H1 (cell line): Measurements from ENCODE around the gene C1RL. TPM values are rescaled to one million over a fixed set of nuclear protein-coding genes. Genes with fewer than 3 reads are reported as not detected.

ENCODE experiments used
- CTCF ChIA-PET: fragments of 300-600 bp; sonication (Branson Sonifier 250); formaldehyde crosslinking; loops from one replicate; lab custom pipeline; 2021; ENCODE audit not compliant: partially characterized antibody; lab: Charles Lee
- POLR2A ChIA-PET: fragments of 300-600 bp; sonication (Branson Sonifier 250); formaldehyde crosslinking; loops from one replicate; lab custom pipeline; 2021; ENCODE audit warnings: inconsistent platforms; ENCODE audit not compliant: partially characterized antibody; lab: Charles Lee
- DNase-seq, 2 experiments: peaks; one replicate each; pipeline versions ENCODE4 v3.0.0 to v3.0.0-alpha.2; 2010 to 2022; ENCODE audit warnings: low spot score in 2 of 2, low read depth in 1 of 2, mixed read lengths in 1 of 2
- FAIRE-seq: peaks from 2 replicates; lab custom pipeline; 2011; peaks lifted over from hg19 to GRCh38; lab: Jason Lieb, UNC
- H2AFZ ChIP-seq: 2 replicates; pipeline ENCODE4 v1.8.1; 2012; ENCODE audit warnings: low read length, inconsistent platforms
- H2AK5ac ChIP-seq: 2 replicates; pipeline ENCODE4 v1.6.1; 2013; ENCODE audit warnings: low read depth, low read length
- H2BK120ac ChIP-seq: replicated peaks from 2 replicates; pipeline ENCODE3; 2013; ENCODE audit warnings: low read depth, low read length, inconsistent platforms
- H2BK12ac ChIP-seq: 2 replicates; pipeline ENCODE4 v1.6.1; 2013; ENCODE audit warnings: low read depth, low read length
- H2BK15ac ChIP-seq: 2 replicates; pipeline ENCODE4 v1.6.1; 2013; ENCODE audit warnings: low read length
- H2BK20ac ChIP-seq: 2 replicates; pipeline ENCODE4 v1.6.1; 2013; ENCODE audit warnings: low read length
- H2BK5ac ChIP-seq: 2 replicates; pipeline ENCODE4 v1.6.1; 2013; ENCODE audit warnings: low read depth, low read length
- H3K14ac ChIP-seq: 2 replicates; pipeline ENCODE4 v1.6.1; 2013; ENCODE audit warnings: inconsistent platforms; ENCODE audit not compliant: insufficient read length
- H3K18ac ChIP-seq: 2 replicates; pipeline ENCODE4 v1.6.1; 2013; ENCODE audit warnings: low read length; ENCODE audit errors: extremely low read depth
- H3K23ac ChIP-seq: 2 replicates; pipeline ENCODE4 v1.6.1; 2013; ENCODE audit warnings: inconsistent platforms; ENCODE audit not compliant: insufficient read length
- H3K23me2 ChIP-seq: 2 replicates; pipeline ENCODE4 v1.6.1; 2013; ENCODE audit warnings: low read depth, low read length
- H3K27ac ChIP-seq: 2 replicates; pipeline ENCODE4 v1.6.1; 2011; ENCODE audit warnings: low read depth, low read length, inconsistent platforms
- H3K27me3 ChIP-seq, 4 experiments: replicated peaks in 1 of 4; 1 replicate in 1 of 4; 2 replicates in 3 of 4; pipeline versions ENCODE4 v1.6.1 to v1.8.1; 2011 to 2013; ENCODE audit warnings: low read length in 3 of 4, mild to moderate bottlenecking in 3 of 4, inconsistent platforms in 2 of 4, mixed read lengths in 2 of 4, moderate library complexity in 1 of 4; ENCODE audit not compliant: control insufficient read depth in 3 of 4, insufficient read depth in 3 of 4; ENCODE audit errors: extremely low read depth in 1 of 4
- H3K36me3 ChIP-seq, 4 experiments: 2 replicates each; pipeline versions ENCODE4 v1.6.1 to v1.8.1; 2011 to 2013; ENCODE audit warnings: mild to moderate bottlenecking in 4 of 4, low read length in 3 of 4, moderate library complexity in 2 of 4, control low read depth in 1 of 4, inconsistent platforms in 1 of 4; ENCODE audit not compliant: insufficient read depth in 4 of 4, control insufficient read depth in 2 of 4
- H3K4ac ChIP-seq: replicated peaks from 2 replicates; pipeline ENCODE3; 2013; ENCODE audit warnings: low read length, low read depth, mixed read lengths, inconsistent platforms; ENCODE audit not compliant: insufficient read length
- H3K4me1 ChIP-seq, 4 experiments: replicated peaks in 1 of 4; 1 replicate in 1 of 4; 2 replicates in 3 of 4; pipeline versions ENCODE4 v1.6.1 to v1.8.1; 2011 to 2013; ENCODE audit warnings: low read length in 3 of 4, inconsistent platforms in 2 of 4, mixed read lengths in 1 of 4; ENCODE audit not compliant: insufficient read depth in 4 of 4, control insufficient read depth in 3 of 4
- H3K4me2 ChIP-seq, 2 experiments: 2 replicates each; pipeline versions ENCODE4 v1.6.1 to v1.8.1; 2011 to 2013; ENCODE audit warnings: low read depth in 2 of 2, low read length in 2 of 2, control low read depth in 1 of 2, inconsistent platforms in 1 of 2, mild to moderate bottlenecking in 1 of 2; ENCODE audit not compliant: insufficient read depth in 1 of 2
- H3K4me3 ChIP-seq, 4 experiments: fragments of 200-600, 300-600 bp in 1 of 4; sonication (generic), shearing (Covaris generic), sonication (Bioruptor Twin) in 1 of 4; 2 replicates each; pipeline versions ENCODE4 v1.5.1 to v1.8.1; 2011 to 2016; ENCODE audit warnings: low read length in 4 of 4, low read depth in 3 of 4, control low read depth in 2 of 4, inconsistent platforms in 2 of 4, mild to moderate bottlenecking in 2 of 4, mixed read lengths in 1 of 4, moderate library complexity in 1 of 4; ENCODE audit not compliant: insufficient read depth in 2 of 4; ENCODE audit errors: extremely low read depth in 1 of 4
- H3K56ac ChIP-seq: replicated peaks from 2 replicates; pipeline ENCODE3; 2013; ENCODE audit warnings: low read depth, mild to moderate bottlenecking, mixed read lengths, low read length, inconsistent platforms; ENCODE audit not compliant: insufficient read length
- H3K79me1 ChIP-seq: 2 replicates; pipeline ENCODE4 v1.6.1; 2013; ENCODE audit warnings: low read depth, low read length, control low read depth
- H3K79me2 ChIP-seq, 2 experiments: 2 replicates each; pipeline versions ENCODE4 v1.6.1 to v1.8.1; 2012 to 2013; ENCODE audit warnings: low read length in 2 of 2, mild to moderate bottlenecking in 2 of 2, inconsistent platforms in 1 of 2; ENCODE audit not compliant: insufficient read depth in 2 of 2, control insufficient read depth in 1 of 2
- H3K9ac ChIP-seq, 4 experiments: replicated peaks in 1 of 4; 1 replicate in 1 of 4; 2 replicates in 3 of 4; pipeline versions ENCODE4 v1.6.1 to v1.8.1; 2011 to 2013; ENCODE audit warnings: low read depth in 3 of 4, low read length in 3 of 4, control low read depth in 2 of 4, mild to moderate bottlenecking in 2 of 4, moderate library complexity in 2 of 4, inconsistent platforms in 1 of 4; ENCODE audit errors: extremely low read depth in 1 of 4
- H3K9me3 ChIP-seq, 2 experiments: 2 replicates each; pipeline versions ENCODE4 v1.6.1 to v1.8.1; 2012 to 2013; ENCODE audit warnings: mild to moderate bottlenecking in 2 of 2, moderate library complexity in 2 of 2, control low read depth in 1 of 2, inconsistent platforms in 1 of 2, low read depth in 1 of 2, low read length in 1 of 2, mixed read lengths in 1 of 2; ENCODE audit not compliant: insufficient read depth in 2 of 2
- H4K20me1 ChIP-seq, 2 experiments: replicated peaks in 1 of 2; 2 replicates each; pipeline versions ENCODE3 to v1.8.1; 2011 to 2013; ENCODE audit warnings: inconsistent platforms in 2 of 2, low read length in 2 of 2, mild to moderate bottlenecking in 1 of 2; ENCODE audit not compliant: insufficient read depth in 2 of 2, control insufficient read depth in 1 of 2
- H4K5ac ChIP-seq: 2 replicates; pipeline ENCODE4 v1.6.1; 2013; ENCODE audit warnings: low read length, low read depth, mixed read lengths, inconsistent platforms; ENCODE audit not compliant: insufficient read length
- H4K8ac ChIP-seq: 2 replicates; pipeline ENCODE4 v1.8.0; 2013; ENCODE audit warnings: mild to moderate bottlenecking, moderate library complexity, low read length, inconsistent platforms; ENCODE audit not compliant: insufficient read depth; ENCODE audit errors: extremely low read depth
- H4K91ac ChIP-seq: replicated peaks from 2 replicates; pipeline ENCODE3; 2013; ENCODE audit warnings: low read length, mixed read lengths, inconsistent platforms; ENCODE audit not compliant: insufficient read length
- BACH1 ChIP-seq: IDR thresholded peaks from 2 replicates; pipeline ENCODE4 v1.6.1; 2012; ENCODE audit warnings: low read length, improper control_type of control experiment
- RBBP5 ChIP-seq: IDR thresholded peaks from 2 replicates; pipeline ENCODE4 v1.7.1; 2012; ENCODE audit warnings: low read depth, mild to moderate bottlenecking, inconsistent platforms, low read length, moderate library complexity, borderline replicate concordance
- SAP30 ChIP-seq: fragments of 300-600 bp; sonication (generic); IDR thresholded peaks from 2 replicates; pipeline ENCODE4 v1.7.1; 2012; ENCODE audit warnings: low read length, moderate library complexity, mild to moderate bottlenecking, inconsistent platforms; ENCODE audit not compliant: insufficient read depth, insufficient replicate concordance
- SIN3A ChIP-seq, 2 experiments: IDR thresholded peaks in 1 of 2; conservative IDR thresholded peaks in 1 of 2; 2 replicates each; pipeline ENCODE4 v1.6.1; 2011 to 2012; ENCODE audit warnings: low read length in 2 of 2, improper control_type of control experiment in 1 of 2, low read depth in 1 of 2, mild to moderate bottlenecking in 1 of 2
- TCF12 ChIP-seq: IDR thresholded peaks from 2 replicates; pipeline ENCODE4 v1.6.1; 2011; ENCODE audit warnings: low read depth, mild to moderate bottlenecking, low read length
- WGBS, 2 experiments: shearing (Covaris generic) in 1 of 2; methylation state at CpG; one replicate each; pipeline versions ENCODE4 v1.1.6 to v1.1.7; 2013 to 2015; ENCODE audit warnings: low lambda C conversion rate in 2 of 2, mixed read lengths in 2 of 2, inconsistent platforms in 1 of 2, low coverage in 1 of 2, missing lambda C conversion rate in 1 of 2; ENCODE audit not compliant: insufficient replicate concordance in 2 of 2, insufficient coverage in 1 of 2, insufficient read length in 1 of 2; ENCODE audit errors: extremely low coverage in 1 of 2, missing lambda C conversion rate in 1 of 2; 5-methylcytosine and 5-hydroxymethylcytosine counted together
- polyA plus RNA-seq, 7 experiments: library from polyadenylated mRNA; depleted of rRNA in 3 of 7; stranded (reverse) in 5 of 7; unstranded in 2 of 7; fragments of >200 nt in 5 of 7; fragments of 200-250 nt in 2 of 7; gene quantifications; 1 replicate in 5 of 7; 2 replicates in 1 of 7; 4 replicates in 1 of 7; pipeline versions ENCODE4 v1.2.1 to v1.2.3, GENCODE V29; 2011 to 2013; ENCODE audit warnings: missing spikeins in 2 of 7, mixed read lengths in 2 of 7
- total RNA-seq: library from RNA; stranded (reverse); fragmentation: NEBNext Ultra II Directional; extraction: Animal tissue kit (Norgen Biotek cat#: 25700); gene quantifications from 2 replicates; pipeline ENCODE4 v1.2.1, GENCODE V29; 2021

Gene C1RL
- total and polyA plus RNA-seq, 2 of the 8 experiments (the other 6 are each of a cell fraction or from before 2014, with no cell fraction given): 11.4 to 15.5 TPM

GRCh38 chr12:7064516-7064915 lies 44.5 kb downstream of the C1RL start:
- Histone ChIP-seq H2BK120ac (no peak overlapping the region), H2BK15ac (no peak overlapping the region), H4K8ac (no peak overlapping the region), H2AK5ac (no peak overlapping the region), H3K18ac (no peak overlapping the region), H2AFZ (no peak overlapping the region)
- TF ChIP-seq SAP30 (no peak), RBBP5 (no peak), SIN3A (conservative IDR thresholded peaks at IDR 0.05 in 1 of 2, IDR thresholded peaks at IDR 0.05 in 1 of 2; ENCODE audit: low read depth in 1 of 2, low read length in 2 of 2) (no peak), TCF12 (no peak), BACH1 (no peak)
- TF ChIP-seq, all 59 proteins: peak for 0
- peaks cover 0 to 5% (median 2%) of the 10 kb centered on the region in 4 experiments; a peak in 3 of 7 replicates for H3K4me1 ChIP-seq
- no peak for FAIRE-seq
- H3K4me2 ChIP-seq: no peak overlapping the region
- no peak overlapping the region for H3K9ac ChIP-seq
- no peak overlapping the region for H3K4me3 ChIP-seq
- ChIA-PET CTCF (interaction anchor here (0.9 to 3.1 kb wide), 3 partner anchors 8 to 49 kb away, joined by 3 to 13 read pairs (median 3); no protein-coding TSS in a partner anchor), POLR2A (interaction anchor here (1.9 kb wide), 1 partner anchor 12 kb away, joined by 9 read pairs; no protein-coding TSS in a partner anchor)
- H2BK5ac ChIP-seq: no peak overlapping the region
- no peaks in the 10 kb centered on the region for H3K36me3 ChIP-seq
- no peaks in the 10 kb centered on the region for H3K27me3 ChIP-seq
- no peak overlapping the region for H3K23ac ChIP-seq
- H3K79me2 ChIP-seq: no peaks in the 10 kb centered on the region
- H3K27ac ChIP-seq: no peak overlapping the region
- H3K4ac ChIP-seq: no peak overlapping the region
- no peaks in the 10 kb centered on the region for H3K79me1 ChIP-seq
- H3K9me3 ChIP-seq: no peaks in the 10 kb centered on the region; a peak in 1 of 4 replicates
- no peak overlapping the region for H4K5ac ChIP-seq
- no peak overlapping the region for H2BK12ac ChIP-seq
- H3K14ac ChIP-seq: no peak overlapping the region
- H3K23me2 ChIP-seq: no peaks in the 10 kb centered on the region
- H4K91ac ChIP-seq: no peak overlapping the region
- H3K56ac ChIP-seq: no peak overlapping the region
- DNase-seq: no peak
- H2BK20ac ChIP-seq: no peak overlapping the region
- H4K20me1 ChIP-seq: no peaks in the 10 kb centered on the region
- WGBS, 2 experiments: 81% methylated on average over 3 of the region's 3 CpGs; no CpG with 5 or more reads in 1 of the 2 experiments
